Right atrium auricular region (tissue), 2 donors: ENCODE data around the gene BORCS5. TPM values are rescaled to one million over a fixed set of nuclear protein-coding genes. Genes with fewer than 3 reads are reported as not detected.

Experiments used
- DNase-seq: peaks from one replicate; pipeline ENCODE4 v3.0.0-alpha.2; 2019; ENCODE audit warnings: low spot score
- H3K27ac ChIP-seq, 2 donors: fragments of 200-600 bp; sonication (generic); 1 replicate in 1 of 2; 2 replicates in 1 of 2; pipeline ENCODE4 v1.5.1; 2016 to 2019
- H3K27me3 ChIP-seq, 2 donors: fragments of 200-600 bp; sonication (generic); one replicate each; pipeline versions ENCODE4 v1.5.1 to v1.6.0; 2017 to 2019
- H3K36me3 ChIP-seq: fragments of 200-600 bp; sonication (generic); one replicate; pipeline ENCODE4 v1.5.1; 2016
- H3K4me1 ChIP-seq, 2 donors: fragments of 200-600 bp; sonication (generic); one replicate each; pipeline versions ENCODE4 v1.5.1 to v1.6.0; 2017 to 2019
- H3K4me3 ChIP-seq, 2 donors: fragments of 200-600 bp; sonication (generic); 1 replicate in 1 of 2; 2 replicates in 1 of 2; pipeline ENCODE4 v1.5.1; 2017 to 2019; ENCODE audit warnings: mild to moderate bottlenecking in 1 of 2, moderate library complexity in 1 of 2
- H3K9me3 ChIP-seq, 2 donors: fragments of 200-600 bp; sonication (generic); one replicate each; pipeline ENCODE4 v1.5.1; 2019
- CTCF ChIP-seq, 2 donors: fragments of 200-600 bp; sonication (generic); IDR thresholded peaks; one replicate each; pipeline ENCODE4 v1.5.1; 2019; ENCODE audit warnings: antibody characterized with exemption in 2 of 2
- total RNA-seq, 2 donors: library from RNA; depleted of rRNA; stranded (reverse); fragments of >200 nt; gene quantifications; one replicate each; pipeline ENCODE4 v1.1.0, GENCODE V29; 2016

Gene BORCS5
- total RNA-seq, 2 donors from 2014 or later: 6.2 to 8.0 TPM

- Histone ChIP-seq H3K27ac (no peak overlapping the region), H3K27me3 (no peaks in the 10 kb centered on the region), H3K4me1 (no peaks in the 10 kb centered on the region), H3K36me3 (peaks cover 28% of the 10 kb centered on the region), H3K9me3 (no peaks in the 10 kb centered on the region), H3K4me3 (no peak overlapping the region)
- no peak for DNase-seq
- no peak for TF ChIP-seq CTCF (IDR thresholded peaks at IDR 0.05)
Measured at GRCh38 chr12:12482150-12482761, 125.4 kb downstream of the BORCS5 start.

GRCh38 chr12:12482959-12483358, 126.1 kb downstream of the BORCS5 start:
- H3K9me3 ChIP-seq: no peaks in the 10 kb centered on the region
- no peaks in the 10 kb centered on the region for H3K27me3 ChIP-seq
- no peak overlapping the region for H3K27ac ChIP-seq
- H3K36me3 ChIP-seq: peaks cover 21% of the 10 kb centered on the region
- H3K4me1 ChIP-seq: no peaks in the 10 kb centered on the region
- no peak for DNase-seq
- no peak for TF ChIP-seq CTCF (IDR thresholded peaks at IDR 0.05)
- H3K4me3 ChIP-seq: no peak overlapping the region

GRCh38 chr12:12483438-12483837, 126.6 kb downstream of the BORCS5 start:
- Histone ChIP-seq H3K27ac (no peak overlapping the region), H3K36me3 (peaks cover 20% of the 10 kb centered on the region), H3K4me3 (no peak overlapping the region), H3K9me3 (no peaks in the 10 kb centered on the region), H3K4me1 (no peaks in the 10 kb centered on the region), H3K27me3 (no peaks in the 10 kb centered on the region)
- TF ChIP-seq CTCF (IDR thresholded peaks at IDR 0.05): no peak
- DNase-seq: no peak

GRCh38 chr12:12486661-12487240, 129.9 kb downstream of the BORCS5 start:
- Histone ChIP-seq H3K36me3 (peaks cover 27% of the 10 kb centered on the region), H3K9me3 (no peaks in the 10 kb centered on the region), H3K27me3 (no peaks in the 10 kb centered on the region), H3K27ac (no peak overlapping the region), H3K4me3 (no peak overlapping the region), H3K4me1 (no peaks in the 10 kb centered on the region)
- no peak for DNase-seq
- TF ChIP-seq CTCF (IDR thresholded peaks at IDR 0.05): no peak

- Histone ChIP-seq H3K4me1 (no peaks in the 10 kb centered on the region), H3K9me3 (no peaks in the 10 kb centered on the region), H3K27me3 (no peaks in the 10 kb centered on the region), H3K36me3 (peaks cover 27% of the 10 kb centered on the region), H3K27ac (no peak overlapping the region), H3K4me3 (no peak overlapping the region)
- TF ChIP-seq CTCF (IDR thresholded peaks at IDR 0.05): no peak
- DNase-seq: no peak
Measured at GRCh38 chr12:12487490-12487889, 130.6 kb downstream of the BORCS5 start.

- Histone ChIP-seq H3K36me3 (peaks cover 26% of the 10 kb centered on the region), H3K27ac (no peak overlapping the region), H3K9me3 (no peaks in the 10 kb centered on the region), H3K4me1 (no peaks in the 10 kb centered on the region), H3K27me3 (no peaks in the 10 kb centered on the region), H3K4me3 (no peak overlapping the region)
- DNase-seq: no peak
- no peak for TF ChIP-seq CTCF (IDR thresholded peaks at IDR 0.05)
Measured at GRCh38 chr12:12488296-12488695, 131.4 kb downstream of the BORCS5 start.
